H1 (cell line): ENCODE data around the gene MROH2A.

Source experiments
- CTCF ChIP-seq, 3 experiments: IDR thresholded peaks; 1 replicate in 2 of 3; 2 replicates in 1 of 3; pipeline versions ENCODE4 v1.5.1 to v1.6.1; 2011; ENCODE audit warnings: low read length in 3 of 3, mild to moderate bottlenecking in 3 of 3, inconsistent platforms in 2 of 3, low read depth in 1 of 3, moderate library complexity in 1 of 3; ENCODE audit not compliant: insufficient read depth in 1 of 3; ENCODE audit errors: control extremely low read depth in 1 of 3
- GTF2F1 ChIP-seq: IDR thresholded peaks from 2 replicates; pipeline ENCODE4 v1.6.1; 2012; ENCODE audit warnings: low read depth, low read length, improper control_type of control experiment, borderline replicate concordance
- MAX ChIP-seq: IDR thresholded peaks from 2 replicates; pipeline ENCODE4 v1.6.1; 2012; ENCODE audit warnings: inconsistent platforms
- POLR2AphosphoS5 ChIP-seq: IDR thresholded peaks from 2 replicates; pipeline ENCODE4 v1.6.1; 2011; ENCODE audit warnings: low read depth, low read length
- USF2 ChIP-seq: IDR thresholded peaks from 2 replicates; pipeline ENCODE4 v1.6.1; 2011; ENCODE audit warnings: low read length, improper control_type of control experiment
- YY1 ChIP-seq: IDR thresholded peaks from 2 replicates; pipeline ENCODE4 v1.6.1; 2011; ENCODE audit warnings: low read depth, mild to moderate bottlenecking, low read length

GRCh38 chr2:233761040-233761769, 16.9 kb upstream of the MROH2A start:
- TF ChIP-seq MAX (no peak), YY1 (no peak), USF2 (no peak), CTCF (IDR thresholded peaks at IDR 0.05; ENCODE audit: control extremely low read depth in 1 of 3, insufficient read depth in 1 of 3, low read depth in 1 of 3, low read length in 3 of 3) (no peak), POLR2AphosphoS5 (no peak), GTF2F1 (no peak)
